GM19468 (cell line): ENCODE measurements around the gene MERTK.
A peak's percentile ranks its signal among the peaks of the same experiment; 100 is the strongest.
"Not testable (repeated sequence)": the region's sequence is repeated elsewhere in the genome, so short reads cannot be mapped to it uniquely, and the experiment has no call there.

Experiments
- ATAC-seq: cut with Tn5 transposase; IDR thresholded peaks from one replicate; pipeline ENCODE4 v1.9.1; 2021; ENCODE audit warnings: mild to moderate bottlenecking, moderate library complexity, moderate number of reproducible peaks; ENCODE audit not compliant: unreplicated experiment; ENCODE audit errors: extremely low read depth

MERTK gene

GRCh38 chr2:112032689-112033465 lies 134.5 kb downstream of the MERTK start:
- no peak for ATAC-seq

GRCh38 chr2:112033600-112033999 lies 135.2 kb downstream of the MERTK start:
- no peak for ATAC-seq

- no peak for ATAC-seq
These were observed 136.5 kb downstream of the MERTK start for GRCh38 chr2:112034924-112035323.

- ATAC-seq: no peak
These were observed 137.4 kb downstream of the MERTK start for GRCh38 chr2:112035786-112036185.

- not testable (repeated sequence) for ATAC-seq
These were observed 141.1 kb downstream of the MERTK start for GRCh38 chr2:112039556-112039955.

- ATAC-seq: not testable (repeated sequence)
These were observed 141.7 kb downstream of the MERTK start for GRCh38 chr2:112040066-112040465.

GRCh38 chr2:112041460-112041859 lies 143.1 kb downstream of the MERTK start:
- not testable (repeated sequence) for ATAC-seq

- no peak for ATAC-seq
These were observed 147.1 kb downstream of the MERTK start for GRCh38 chr2:112045446-112046014.

- no peak for ATAC-seq
These were observed 147.8 kb downstream of the MERTK start for GRCh38 chr2:112046231-112046630.

GRCh38 chr2:112047537-112048235 lies 149.3 kb downstream of the MERTK start:
- ATAC-seq: no peak

- no peak for ATAC-seq
These were observed 149.8 kb downstream of the MERTK start for GRCh38 chr2:112048236-112048592.

- ATAC-seq: no peak
These were observed 150.5 kb downstream of the MERTK start for GRCh38 chr2:112048887-112049286.

- ATAC-seq: no peak
These were observed 151.9 kb downstream of the MERTK start for GRCh38 chr2:112050316-112050715.

- peak; percentile 48 for ATAC-seq
These were observed 155.8 kb downstream of the MERTK start for GRCh38 chr2:112053917-112054846.

GRCh38 chr2:112054847-112055729 lies 156.7 kb downstream of the MERTK start, which contains the start of gene TMEM87B:
Gene TMEM87B (plus strand): TSS chr2:112055269. CDS start chr2:112055592, 323 bp downstream.
- peak; percentile 39 for ATAC-seq

- ATAC-seq: no peak
These were observed 157.6 kb downstream of the MERTK start for GRCh38 chr2:112055730-112056625.

GRCh38 chr2:112056626-112056987 lies 158.2 kb downstream of the MERTK start:
- ATAC-seq: no peak

- ATAC-seq: no peak
These were observed 161.3 kb downstream of the MERTK start for GRCh38 chr2:112059671-112060070.
